ENCODE measurements around the gene UBA1. TPM values are rescaled to one million over a fixed set of nuclear protein-coding genes. Genes with fewer than 3 reads are reported as not detected.
A peak's percentile ranks its signal among the peaks of the same experiment; 100 is the strongest.

The UBA1 gene
- total and polyA plus RNA-seq, 10 of the 15 experiments (the other 5 are each of a cell fraction or from before 2014, with no cell fraction given) = 60.4 to 314 (median 216) TPM

DNA sequence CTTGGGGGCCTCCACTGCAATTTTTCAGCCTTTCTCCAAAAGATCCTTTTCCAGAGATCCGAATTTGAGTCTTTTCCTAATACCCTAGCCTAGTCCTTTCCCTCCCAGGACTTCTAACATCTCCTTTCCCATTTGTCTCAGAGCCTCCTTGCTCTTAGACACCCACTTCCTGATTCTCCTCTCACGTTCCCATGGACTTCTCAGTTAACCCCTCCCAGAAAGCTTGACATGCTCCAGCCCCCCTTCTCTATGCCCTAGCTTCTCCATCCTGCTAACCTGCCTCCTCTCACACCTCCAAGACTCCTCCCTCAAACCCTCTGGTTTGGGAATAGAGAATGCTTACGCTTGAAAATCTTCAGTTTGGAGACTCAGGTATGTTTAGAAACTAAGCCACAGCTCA lies 2.5 kb downstream of the UBA1 start:
- ChIA-PET POLR2A (interaction anchor here (0.9 kb wide), 1 partner anchor 22 kb away, joined by 3 read pairs; no protein-coding TSS in a partner anchor), SMC1A (ENCODE audit: uncharacterized antibody, unreplicated experiment) (interaction anchor here (0.6 to 3.1 kb wide), 4 partner anchors 10 to 188 kb away, joined by 3 to 20 read pairs (median 3); no protein-coding TSS in a partner anchor), CTCF (no interaction called here), RAD21 (ENCODE audit: unreplicated experiment) (interaction anchor here (0.6 to 1.6 kb wide), 4 partner anchors 36 to 327 kb away, joined by 3 to 4 read pairs (median 4); partner anchors contain the start of gene USP11)
- no peak for FAIRE-seq
- no peak for DNase-seq (ENCODE audit: low read depth, low spot score)
- H3K4me1 ChIP-seq (ENCODE audit: control insufficient read depth, insufficient read depth, low read length) = peaks cover 13% of the 10 kb centered on the region
- H3K4me3 ChIP-seq = peak overlapping the region; percentile 13
- 94% methylated on average over 3 of the region's 3 CpGs for WGBS (ENCODE audit: insufficient coverage, insufficient replicate concordance, low lambda C conversion rate, missing lambda C conversion rate)
- no peaks in the 10 kb centered on the region for H3K9me3 ChIP-seq (replicated peaks; ENCODE audit: control insufficient read depth, insufficient read depth, low read length)
- peaks cover 9% of the 10 kb centered on the region; the same call in 1 of the 2 replicates for H4K20me1 ChIP-seq (ENCODE audit: control insufficient read depth, insufficient read depth)
- no TSS peak for BruUV-seq (replicated peaks)
- intact Hi-C loops (cut with micrococcal nuclease; ENCODE audit: unreplicated experiment) (no loop called here), in situ Hi-C loops (cut with MboI) (loop anchor here (5.0 to 10.0 kb wide), 2 partner anchors 326 to 459 kb away; partner anchors contain the start of genes ELK1 and UXT)
- H2AFZ ChIP-seq (ENCODE audit: control insufficient read depth, low read depth, low read length) = no peak overlapping the region
- H3K4me2 ChIP-seq (ENCODE audit: control insufficient read depth, insufficient read depth) = peak overlapping the region; percentile 77
- H3K27me3 ChIP-seq (replicated peaks in 1 of 2; ENCODE audit: control insufficient read depth in 2 of 2, insufficient read depth in 2 of 2, low read length in 1 of 2) = no peaks in the 10 kb centered on the region
- H3K79me2 ChIP-seq (ENCODE audit: control insufficient read depth, insufficient read depth, low read length) = peaks cover 56% of the 10 kb centered on the region
- TF ChIP-seq TARDBP (IDR thresholded peaks at IDR 0.05; ENCODE audit: borderline replicate concordance) = no peak
- TF ChIP-seq RAD21 (IDR thresholded peaks at IDR 0.05; ENCODE audit: insufficient read depth, low read depth, low read length) = no peak
- no peak for TF ChIP-seq CHD2 (IDR thresholded peaks at IDR 0.05; ENCODE audit: borderline replicate concordance, low read depth, low read length)
- TF ChIP-seq SREBF1 (IDR thresholded peaks at IDR 0.05; ENCODE audit: low read length) = no peak
- TF ChIP-seq TCF3 (IDR thresholded peaks at IDR 0.05; ENCODE audit: borderline replicate concordance, insufficient read depth, low read depth, low read length) = no peak
- no peak for TF ChIP-seq CBX5 (IDR thresholded peaks at IDR 0.05; ENCODE audit: low read depth)
- no peak for TF ChIP-seq PML (IDR thresholded peaks at IDR 0.05; ENCODE audit: low read length)
- no peak for TF ChIP-seq SMAD1 (IDR thresholded peaks at IDR 0.05; ENCODE audit: low read depth, partially characterized antibody)
- TF ChIP-seq POLR2AphosphoS5 (IDR thresholded peaks at IDR 0.05; ENCODE audit: low read length) = no peak
- no peak for TF ChIP-seq NR2C2 (IDR thresholded peaks at IDR 0.05; ENCODE audit: borderline replicate concordance, control insufficient read depth, insufficient read length, low read depth)
- TF ChIP-seq, protein P1, sequence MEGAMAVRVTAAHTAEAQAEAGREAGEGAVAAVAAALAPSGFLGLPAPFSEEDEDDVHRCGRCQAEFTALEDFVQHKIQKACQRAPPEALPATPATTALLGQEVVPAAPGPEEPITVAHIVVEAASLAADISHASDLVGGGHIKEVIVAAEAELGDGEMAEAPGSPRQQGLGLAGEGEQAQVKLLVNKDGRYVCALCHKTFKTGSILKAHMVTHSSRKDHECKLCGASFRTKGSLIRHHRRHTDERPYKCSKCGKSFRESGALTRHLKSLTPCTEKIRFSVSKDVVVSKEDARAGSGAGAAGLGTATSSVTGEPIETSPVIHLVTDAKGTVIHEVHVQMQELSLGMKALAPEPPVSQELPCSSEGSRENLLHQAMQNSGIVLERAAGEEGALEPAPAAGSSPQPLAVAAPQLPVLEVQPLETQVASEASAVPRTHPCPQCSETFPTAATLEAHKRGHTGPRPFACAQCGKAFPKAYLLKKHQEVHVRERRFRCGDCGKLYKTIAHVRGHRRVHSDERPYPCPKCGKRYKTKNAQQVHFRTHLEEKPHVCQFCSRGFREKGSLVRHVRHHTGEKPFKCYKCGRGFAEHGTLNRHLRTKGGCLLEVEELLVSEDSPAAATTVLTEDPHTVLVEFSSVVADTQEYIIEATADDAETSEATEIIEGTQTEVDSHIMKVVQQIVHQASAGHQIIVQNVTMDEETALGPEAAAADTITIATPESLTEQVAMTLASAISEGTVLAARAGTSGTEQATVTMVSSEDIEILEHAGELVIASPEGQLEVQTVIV (IDR thresholded peaks at IDR 0.05; ENCODE audit: borderline replicate concordance, partially characterized antibody) = no peak
- TF ChIP-seq YY1 (IDR thresholded peaks at IDR 0.05; ENCODE audit: low read depth, low read length) = no peak
- no peak for TF ChIP-seq JUND (IDR thresholded peaks at IDR 0.05; ENCODE audit: low read depth, low read length)
- TF ChIP-seq EP300 (IDR thresholded peaks at IDR 0.05; ENCODE audit: borderline replicate concordance in 1 of 2, control insufficient read depth in 1 of 2, low read depth in 2 of 2, low read length in 2 of 2) = no peak
- no peak for TF ChIP-seq ZNF207 (IDR thresholded peaks at IDR 0.05; ENCODE audit: borderline replicate concordance)
- TF ChIP-seq NRF1 (conservative IDR thresholded peaks at IDR 0.05; ENCODE audit: low read depth, low read length) = no peak
- TF ChIP-seq RCOR1 (conservative IDR thresholded peaks at IDR 0.05; ENCODE audit: low read depth, low read length) = no peak
- no peak for TF ChIP-seq MLLT1 (IDR thresholded peaks at IDR 0.05)
- TF ChIP-seq ZBED1 (IDR thresholded peaks at IDR 0.05; ENCODE audit: borderline replicate concordance) = no peak
- H3K27ac ChIP-seq (ENCODE audit: control insufficient read depth, insufficient read depth) = 0 out of 2 replicates have a peak overlapping the region, but pooled peaks have one; percentile 6
- no peak for ATAC-seq
- H3K36me3 ChIP-seq (ENCODE audit: control insufficient read depth in 2 of 2, insufficient read depth in 2 of 2, low read length in 1 of 2) = peaks cover 20 to 24% of the 10 kb centered on the region in 2 experiments; a peak in 3 of 4 replicates
- H3K9ac ChIP-seq (ENCODE audit: control insufficient read depth, insufficient read depth, low read length) = no peak overlapping the region; the same call in 1 of the 2 replicates

Measured in GM12878 (cell line).